Uterus (tissue), 4 donors: ENCODE results near the gene IDNK. TPM values are rescaled to one million over a fixed set of nuclear protein-coding genes. Genes with fewer than 3 reads are reported as not detected.

Source experiments
- DNase-seq, 2 donors: peaks; one replicate each; pipeline ENCODE4 v3.0.0-alpha.2; 2019 to 2020
- H3K27ac ChIP-seq, 2 donors: fragments of 200-600 bp; sonication (generic); 1 replicate in 1 of 2; 2 replicates in 1 of 2; pipeline ENCODE4 v1.5.1; 2016 to 2018
- H3K27me3 ChIP-seq, 2 donors: fragments of 200-600 bp; sonication (generic); one replicate each; pipeline ENCODE4 v1.5.1; 2018 to 2019; ENCODE audit warnings: control low read depth in 1 of 2
- H3K36me3 ChIP-seq, 2 donors: fragments of 200-600 bp; sonication (generic); one replicate each; pipeline ENCODE4 v1.5.1; 2019; ENCODE audit warnings: control low read depth in 1 of 2
- H3K4me1 ChIP-seq, 2 donors: fragments of 200-600 bp; sonication (generic); one replicate each; pipeline ENCODE4 v1.5.1; 2018 to 2019; ENCODE audit warnings: control low read depth in 1 of 2
- H3K4me3 ChIP-seq, 2 donors: fragments of 200-600 bp; sonication (generic); 1 replicate in 1 of 2; 2 replicates in 1 of 2; pipeline ENCODE4 v1.5.1; 2018 to 2019; ENCODE audit warnings: mild to moderate bottlenecking in 1 of 2
- H3K9me3 ChIP-seq, 2 donors: fragments of 200-600 bp; sonication (generic); one replicate each; pipeline ENCODE4 v1.5.1; 2019; ENCODE audit warnings: control low read depth in 1 of 2
- POLR2A ChIP-seq, 2 donors: fragments of 450-650 bp; IDR thresholded peaks; one replicate each; pipeline ENCODE4 v1.6.1; 2016; ENCODE audit warnings: antibody characterized with exemption in 2 of 2, mild to moderate bottlenecking in 1 of 2, moderate library complexity in 1 of 2
- intact Hi-C: fragments of 100-400 bp; cut with DNase I; formaldehyde crosslinking; loops from one replicate; pipeline ENCODE4 v1.15.1; 2023; ENCODE audit warnings: low total_unique reads
- total RNA-seq, 4 donors: library from RNA; depleted of rRNA in 3 of 4; stranded (reverse); fragments of >200 nt in 3 of 4; gene quantifications; one replicate each; pipeline versions ENCODE4 v1.1.0 to v1.2.4, GENCODE V29; 2014 to 2023
- TF ChIP-seq, protein P1 (sequence below), 4 experiments: fragments of 200-600 bp in 2 of 4; fragments of 450-650 bp in 2 of 4; sonication (generic) in 2 of 4; IDR thresholded peaks; one replicate each; pipeline ENCODE4 v1.5.1; 2016 to 2019; ENCODE audit warnings: antibody characterized with exemption in 4 of 4, mild to moderate bottlenecking in 2 of 4, moderate library complexity in 1 of 4
- donor health status: DM: yes; HTN: yes; CAD: no.

IDNK gene
- total RNA-seq = 1 to 10 TPM in 3 of 4 donors, not detected in 1; 2.6 to 5.5 (median 4.0) TPM

GRCh38 chr9:83622939-83623678 lies at the start of gene IDNK:
Gene IDNK (plus strand): TSS chr9:83623143. CDS start chr9:83623172, 29 bp downstream.
- intact Hi-C loops = no loop called here
- DNase-seq = peak; percentile 40 to 45

DNA sequence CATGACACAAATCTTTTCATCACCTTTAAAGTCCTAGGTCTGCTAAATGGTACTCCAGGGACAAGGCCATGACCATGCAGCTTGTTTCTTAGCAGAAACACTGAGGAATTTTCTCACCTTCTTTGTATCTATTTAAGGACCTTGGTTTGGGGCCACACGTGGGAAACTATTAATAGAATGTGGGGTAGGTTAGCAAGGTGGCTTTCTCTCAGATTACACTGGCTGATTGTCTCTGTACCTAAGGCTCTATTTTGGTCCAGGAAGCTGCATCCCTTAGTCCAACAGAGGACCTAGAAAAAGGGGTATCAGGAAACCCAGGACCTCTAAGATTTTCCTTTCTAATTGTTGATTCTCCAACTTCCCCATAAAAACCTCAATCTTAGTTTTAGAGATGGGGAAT lies 48.5 kb upstream of the IDNK start:
- no peak for DNase-seq
- intact Hi-C loops = no loop called here
- no peak overlapping the region for H3K4me3 ChIP-seq
- no peaks in the 10 kb centered on the region for H3K4me1 ChIP-seq
- H3K9me3 ChIP-seq = no peaks in the 10 kb centered on the region
- H3K27me3 ChIP-seq = no peaks in the 10 kb centered on the region
- no peaks in the 10 kb centered on the region for H3K36me3 ChIP-seq
- TF ChIP-seq POLR2A (IDR thresholded peaks at IDR 0.05) = no peak
- H3K27ac ChIP-seq = no peak overlapping the region

More at GRCh38 chr9:83622939-83623678, at the start of gene IDNK:
- H3K27me3 ChIP-seq = no peaks in the 10 kb centered on the region
- H3K4me3 ChIP-seq = peak within 1 kb of the TSS; percentile 54 to 78
- no peaks in the 10 kb centered on the region for H3K9me3 ChIP-seq
- H3K27ac ChIP-seq = peak within 1 kb of the TSS; percentile 86 to 87
- TF ChIP-seq POLR2A (IDR thresholded peaks at IDR 0.05) = peak in 1 of 2 donors; percentile 6
- TF ChIP-seq, protein P1, sequence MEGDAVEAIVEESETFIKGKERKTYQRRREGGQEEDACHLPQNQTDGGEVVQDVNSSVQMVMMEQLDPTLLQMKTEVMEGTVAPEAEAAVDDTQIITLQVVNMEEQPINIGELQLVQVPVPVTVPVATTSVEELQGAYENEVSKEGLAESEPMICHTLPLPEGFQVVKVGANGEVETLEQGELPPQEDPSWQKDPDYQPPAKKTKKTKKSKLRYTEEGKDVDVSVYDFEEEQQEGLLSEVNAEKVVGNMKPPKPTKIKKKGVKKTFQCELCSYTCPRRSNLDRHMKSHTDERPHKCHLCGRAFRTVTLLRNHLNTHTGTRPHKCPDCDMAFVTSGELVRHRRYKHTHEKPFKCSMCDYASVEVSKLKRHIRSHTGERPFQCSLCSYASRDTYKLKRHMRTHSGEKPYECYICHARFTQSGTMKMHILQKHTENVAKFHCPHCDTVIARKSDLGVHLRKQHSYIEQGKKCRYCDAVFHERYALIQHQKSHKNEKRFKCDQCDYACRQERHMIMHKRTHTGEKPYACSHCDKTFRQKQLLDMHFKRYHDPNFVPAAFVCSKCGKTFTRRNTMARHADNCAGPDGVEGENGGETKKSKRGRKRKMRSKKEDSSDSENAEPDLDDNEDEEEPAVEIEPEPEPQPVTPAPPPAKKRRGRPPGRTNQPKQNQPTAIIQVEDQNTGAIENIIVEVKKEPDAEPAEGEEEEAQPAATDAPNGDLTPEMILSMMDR (IDR thresholded peaks at IDR 0.05) = peak in 1 of 4 experiments; percentile 3
- H3K36me3 ChIP-seq = no peaks in the 10 kb centered on the region
- no peaks in the 10 kb centered on the region for H3K4me1 ChIP-seq

- no peak overlapping the region for H3K4me3 ChIP-seq
- H3K9me3 ChIP-seq = no peaks in the 10 kb centered on the region
- no peak overlapping the region for H3K27ac ChIP-seq
- TF ChIP-seq, protein P1 (IDR thresholded peaks at IDR 0.05) = no peak
- no peak for TF ChIP-seq POLR2A (IDR thresholded peaks at IDR 0.05)
- no peak for DNase-seq
- no peaks in the 10 kb centered on the region for H3K36me3 ChIP-seq
- no peaks in the 10 kb centered on the region for H3K27me3 ChIP-seq
- H3K4me1 ChIP-seq = no peaks in the 10 kb centered on the region
- intact Hi-C loops = no loop called here
Observed at GRCh38 chr9:83582029-83582428, 40.9 kb upstream of the IDNK start.

DNA sequence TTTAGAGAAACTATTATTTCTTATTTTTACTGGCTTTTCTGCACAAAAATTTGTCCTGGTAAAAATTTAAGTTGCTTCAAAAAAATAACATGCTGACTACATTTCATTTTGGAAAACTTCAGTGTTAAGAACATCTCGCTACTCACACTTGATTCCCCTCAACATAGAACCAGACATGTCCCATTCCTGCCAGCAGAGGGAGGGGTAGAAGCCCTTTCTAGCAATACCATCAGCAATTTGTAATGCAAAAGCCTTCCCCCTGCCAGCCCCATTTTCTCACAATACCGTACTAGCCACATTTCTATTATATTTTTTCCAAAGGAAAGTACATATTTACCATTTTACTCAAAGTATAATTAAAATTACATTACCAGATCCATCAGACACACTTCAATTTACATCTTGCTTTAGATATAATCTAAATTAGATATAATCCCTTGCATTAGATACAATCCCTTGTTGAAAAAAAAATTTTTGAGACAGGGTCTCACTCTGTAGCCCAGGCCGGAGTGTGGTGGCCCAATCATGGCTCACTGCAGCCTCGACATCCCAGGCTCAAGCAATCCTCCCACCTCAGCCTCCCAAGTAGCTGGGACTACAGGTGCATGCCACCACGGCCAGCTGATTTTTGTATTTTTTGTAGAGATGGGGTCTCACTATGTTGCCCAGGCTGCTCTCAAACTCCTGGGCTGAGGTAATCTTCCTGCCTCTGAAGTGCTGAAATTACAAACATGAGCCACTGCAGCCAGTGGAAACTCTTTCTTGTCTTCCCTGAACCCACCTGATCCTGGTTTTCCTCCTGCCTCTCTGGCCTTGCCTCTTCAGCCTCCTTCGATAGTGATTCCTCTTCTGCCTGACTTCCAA lies 39.6 kb upstream of the IDNK start:
- DNase-seq = peak; percentile 45 to 51
- H3K4me3 ChIP-seq = no peak overlapping the region
- no peak for TF ChIP-seq POLR2A (IDR thresholded peaks at IDR 0.05)
- TF ChIP-seq, protein P1 (IDR thresholded peaks at IDR 0.05) = peak; percentile 47 to 64 (median 56)
- H3K36me3 ChIP-seq = no peaks in the 10 kb centered on the region
- no peaks in the 10 kb centered on the region for H3K4me1 ChIP-seq
- no peaks in the 10 kb centered on the region for H3K27me3 ChIP-seq
- no peak overlapping the region for H3K27ac ChIP-seq
- intact Hi-C loops = no loop called here
- no peaks in the 10 kb centered on the region for H3K9me3 ChIP-seq

GRCh38 chr9:83584995-83585394 lies 37.9 kb upstream of the IDNK start:
- TF ChIP-seq, protein P1 (IDR thresholded peaks at IDR 0.05) = no peak
- no peak for TF ChIP-seq POLR2A (IDR thresholded peaks at IDR 0.05)
- H3K27me3 ChIP-seq = no peaks in the 10 kb centered on the region
- no peak overlapping the region for H3K4me3 ChIP-seq
- DNase-seq = no peak
- no peak overlapping the region for H3K27ac ChIP-seq
- no peaks in the 10 kb centered on the region for H3K4me1 ChIP-seq
- no peaks in the 10 kb centered on the region for H3K9me3 ChIP-seq
- H3K36me3 ChIP-seq = no peaks in the 10 kb centered on the region
- intact Hi-C loops = no loop called here
